Measurements from ENCODE around the gene B4GALT6. TPM values are rescaled to one million over a fixed set of nuclear protein-coding genes. Genes with fewer than 3 reads are reported as not detected.

B4GALT6 gene
- total RNA-seq, 1 donor from 2014 or later: 28.7 TPM

GRCh38 chr18:31595121-31595771, 89.1 kb downstream of the B4GALT6 start:
- no peak for TF ChIP-seq CTCF (IDR thresholded peaks at IDR 0.05; ENCODE audit: insufficient read depth, low read length, poor library complexity, severe bottlenecking)
- DNase-seq (ENCODE audit: low read depth): no peak
- H3K36me3 ChIP-seq (ENCODE audit: control insufficient read depth, insufficient read depth, low read length): no peaks in the 10 kb centered on the region
- no peaks in the 10 kb centered on the region for H3K27me3 ChIP-seq (ENCODE audit: control insufficient read depth, insufficient read depth, low read length)
- H3K4me3 ChIP-seq (ENCODE audit: low read depth, low read length): no peak overlapping the region

- Histone ChIP-seq H3K27me3 (ENCODE audit: control insufficient read depth, insufficient read depth, low read length) (no peaks in the 10 kb centered on the region), H3K36me3 (ENCODE audit: control insufficient read depth, insufficient read depth, low read length) (no peaks in the 10 kb centered on the region), H3K4me3 (ENCODE audit: low read depth, low read length) (no peak overlapping the region)
- DNase-seq (ENCODE audit: low read depth): no peak
- TF ChIP-seq CTCF (IDR thresholded peaks at IDR 0.05; ENCODE audit: insufficient read depth, low read length, poor library complexity, severe bottlenecking): no peak
Observed at GRCh38 chr18:31592506-31593157, 91.7 kb downstream of the B4GALT6 start.

DNA sequence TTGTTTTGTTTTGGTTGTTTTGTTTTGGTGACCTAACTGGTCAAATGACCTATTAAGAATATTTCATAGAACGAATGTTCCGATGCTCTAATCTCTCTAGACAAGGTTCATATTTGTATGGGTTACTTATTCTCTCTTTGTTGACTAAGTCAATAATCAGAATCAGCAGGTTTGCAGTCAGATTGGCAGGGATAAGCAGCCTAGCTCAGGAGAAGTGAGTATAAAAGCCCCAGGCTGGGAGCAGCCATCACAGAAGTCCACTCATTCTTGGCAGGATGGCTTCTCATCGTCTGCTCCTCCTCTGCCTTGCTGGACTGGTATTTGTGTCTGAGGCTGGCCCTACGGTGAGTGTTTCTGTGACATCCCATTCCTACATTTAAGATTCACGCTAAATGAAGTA, 92.8 kb downstream of the B4GALT6 start, which contains the start of gene TTR:
Gene TTR (plus strand): TSS at position 250 of the 400 bp plus-strand sequence. CDS start 26 bp downstream, at position 276.
- no peak for TF ChIP-seq CTCF (IDR thresholded peaks at IDR 0.05; ENCODE audit: insufficient read depth, low read length, poor library complexity, severe bottlenecking)
- H3K4me3 ChIP-seq (ENCODE audit: low read depth, low read length): no peak within 1 kb of the TSS
- no peak for DNase-seq (ENCODE audit: low read depth)
- H3K36me3 ChIP-seq (ENCODE audit: control insufficient read depth, insufficient read depth, low read length): no peaks in the 10 kb centered on the region
- H3K27me3 ChIP-seq (ENCODE audit: control insufficient read depth, insufficient read depth, low read length): no peaks in the 10 kb centered on the region

GRCh38 chr18:31591113-31591512, 93.3 kb downstream of the B4GALT6 start:
- Histone ChIP-seq H3K27me3 (ENCODE audit: control insufficient read depth, insufficient read depth, low read length) (no peaks in the 10 kb centered on the region), H3K36me3 (ENCODE audit: control insufficient read depth, insufficient read depth, low read length) (no peaks in the 10 kb centered on the region), H3K4me3 (ENCODE audit: low read depth, low read length) (no peak overlapping the region)
- no peak for DNase-seq (ENCODE audit: low read depth)
- no peak for TF ChIP-seq CTCF (IDR thresholded peaks at IDR 0.05; ENCODE audit: insufficient read depth, low read length, poor library complexity, severe bottlenecking)

GRCh38 chr18:31590570-31590969, 93.8 kb downstream of the B4GALT6 start:
- no peak for TF ChIP-seq CTCF (IDR thresholded peaks at IDR 0.05; ENCODE audit: insufficient read depth, low read length, poor library complexity, severe bottlenecking)
- Histone ChIP-seq H3K27me3 (ENCODE audit: control insufficient read depth, insufficient read depth, low read length) (no peaks in the 10 kb centered on the region), H3K36me3 (ENCODE audit: control insufficient read depth, insufficient read depth, low read length) (no peaks in the 10 kb centered on the region), H3K4me3 (ENCODE audit: low read depth, low read length) (no peak overlapping the region)
- DNase-seq (ENCODE audit: low read depth): no peak

Measured in kidney epithelial cell (primary cell).